Stimulated activated naive CD8-positive, alpha-beta T cell treated with anti-CD3 and anti-CD28 coated beads, Interleukin-15, Interleukin-2, amounts not matched to agents 100 ng/mL and 50 ng/mL, for 24 hours (primary cell): Measurements from ENCODE around the gene CCL1.
"Not testable (repeated sequence)": the region's sequence is repeated elsewhere in the genome, so short reads cannot be mapped to it uniquely, and the experiment has no call there.

ENCODE experiments used
- H3K27ac Mint-ChIP-seq: one replicate; pipeline ENCODE4 v1.8.0; 2021; ENCODE audit warnings: mild to moderate bottlenecking, mixed read lengths
- H3K27me3 Mint-ChIP-seq: one replicate; pipeline ENCODE4 v1.8.0; 2021; ENCODE audit warnings: mixed read lengths
- H3K36me3 Mint-ChIP-seq: one replicate; pipeline ENCODE4 v1.8.0; 2021; ENCODE audit warnings: low read depth, mixed read lengths
- H3K4me1 Mint-ChIP-seq: one replicate; pipeline ENCODE4 v1.8.0; 2021; ENCODE audit warnings: low read depth, mixed read lengths
- H3K4me3 Mint-ChIP-seq: one replicate; pipeline ENCODE4 v1.8.0; 2021; ENCODE audit warnings: mild to moderate bottlenecking, mixed read lengths
- H3K9me3 Mint-ChIP-seq: one replicate; pipeline ENCODE4 v1.8.0; 2021; ENCODE audit warnings: mixed read lengths

The CCL1 gene

DNA sequence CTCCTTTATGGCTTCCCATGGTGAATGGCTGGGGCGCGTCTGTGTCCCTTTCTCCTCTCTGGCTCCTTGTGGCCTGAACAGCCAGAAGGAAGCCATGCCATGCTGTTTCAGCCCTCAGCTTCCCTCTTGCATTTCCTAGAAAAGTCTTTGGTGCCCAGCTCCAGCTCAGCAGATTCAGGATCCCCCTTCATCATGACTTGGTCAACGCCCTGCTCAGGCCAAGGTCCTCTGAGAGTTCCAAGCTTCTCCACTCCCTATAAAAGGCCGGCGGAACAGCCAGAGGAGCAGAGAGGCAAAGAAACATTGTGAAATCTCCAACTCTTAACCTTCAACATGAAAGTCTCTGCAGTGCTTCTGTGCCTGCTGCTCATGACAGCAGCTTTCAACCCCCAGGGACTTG, 6.8 kb downstream of the CCL1 start, which contains the start of gene CCL13:
Gene CCL13, plus strand, starts transcription at position 287 of the 400 bp plus-strand sequence. Its CDS starts 47 bp downstream, at position 334.
- Mint-ChIP-seq H3K9me3 (no peaks in the 10 kb centered on the region), H3K27me3 (peaks cover 14% of the 10 kb centered on the region), H3K4me1 (peaks cover 5% of the 10 kb centered on the region), H3K27ac (no peak within 1 kb of the TSS), H3K36me3 (no peaks in the 10 kb centered on the region), H3K4me3 (no peak within 1 kb of the TSS)

DNA sequence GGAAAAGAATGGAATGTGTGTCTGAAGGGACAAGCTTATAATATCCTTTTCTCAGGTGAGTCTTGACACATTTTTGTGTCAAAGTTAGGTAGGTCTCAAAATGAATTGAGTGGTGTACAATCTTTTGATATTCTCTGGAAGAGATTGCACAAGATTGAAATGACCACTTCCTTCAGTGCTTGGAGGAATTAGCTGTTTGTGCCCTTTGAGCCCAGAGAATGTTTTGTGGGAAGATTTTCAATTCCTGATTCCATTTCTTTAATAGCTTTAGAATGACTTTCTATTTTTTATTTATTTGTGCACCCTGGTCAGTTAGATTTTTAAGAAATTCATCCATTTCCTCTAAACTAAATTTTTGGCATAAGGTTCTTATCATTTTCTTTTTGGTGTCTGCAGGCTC, 8.4 kb downstream of the CCL1 start:
- Mint-ChIP-seq H3K27ac (no peak overlapping the region), H3K9me3 (no peaks in the 10 kb centered on the region), H3K4me1 (no peaks in the 10 kb centered on the region), H3K27me3 (peaks cover 14% of the 10 kb centered on the region), H3K36me3 (no peaks in the 10 kb centered on the region), H3K4me3 (no peak overlapping the region)

DNA sequence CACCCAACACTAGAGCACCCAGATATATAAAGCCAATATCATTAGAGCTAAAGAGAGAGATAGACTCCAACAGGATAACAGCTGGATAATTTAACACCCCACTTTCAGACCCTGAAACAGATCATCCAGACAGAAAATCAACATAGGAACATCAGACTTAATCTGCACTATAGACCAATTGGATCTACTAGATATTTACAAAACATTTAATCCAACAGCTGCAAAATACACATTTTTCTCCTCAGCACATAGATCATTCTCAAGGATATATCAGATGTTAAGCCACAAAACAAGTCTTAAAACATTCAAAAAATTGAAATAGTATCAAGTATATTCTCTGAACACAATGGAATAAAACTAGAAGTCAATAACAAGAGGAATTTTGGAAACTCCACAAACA, 10.8 kb downstream of the CCL1 start:
- H3K4me1 Mint-ChIP-seq, result no peaks in the 10 kb centered on the region
- H3K4me3 Mint-ChIP-seq, result no peak overlapping the region
- peaks cover 19% of the 10 kb centered on the region for H3K27me3 Mint-ChIP-seq
- no peaks in the 10 kb centered on the region for H3K9me3 Mint-ChIP-seq
- H3K36me3 Mint-ChIP-seq, result no peaks in the 10 kb centered on the region
- H3K27ac Mint-ChIP-seq, result no peak overlapping the region

DNA sequence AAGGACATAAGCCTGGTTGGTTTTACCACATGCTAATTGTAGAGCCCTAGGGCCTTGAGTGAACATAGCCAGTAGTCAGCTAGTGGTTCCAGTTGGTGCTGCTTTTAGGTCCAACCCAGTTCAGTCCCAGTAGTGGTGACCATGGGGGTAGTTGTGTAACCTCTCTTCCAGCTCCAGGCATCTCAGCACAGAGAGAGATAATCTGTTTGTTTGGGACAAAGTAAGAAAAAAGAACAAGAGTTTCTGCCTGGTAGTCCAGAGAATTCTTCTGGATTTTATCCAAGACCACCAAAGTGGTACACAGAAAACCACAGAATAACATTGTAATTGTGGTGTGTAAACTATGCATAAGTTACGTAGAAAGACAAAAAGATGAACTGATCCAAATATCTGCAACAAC, 11.9 kb downstream of the CCL1 start:
- Mint-ChIP-seq H3K27me3 (peaks cover 22% of the 10 kb centered on the region), H3K36me3 (no peaks in the 10 kb centered on the region), H3K4me1 (no peaks in the 10 kb centered on the region), H3K4me3 (no peak overlapping the region), H3K27ac (no peak overlapping the region), H3K9me3 (no peaks in the 10 kb centered on the region)

DNA sequence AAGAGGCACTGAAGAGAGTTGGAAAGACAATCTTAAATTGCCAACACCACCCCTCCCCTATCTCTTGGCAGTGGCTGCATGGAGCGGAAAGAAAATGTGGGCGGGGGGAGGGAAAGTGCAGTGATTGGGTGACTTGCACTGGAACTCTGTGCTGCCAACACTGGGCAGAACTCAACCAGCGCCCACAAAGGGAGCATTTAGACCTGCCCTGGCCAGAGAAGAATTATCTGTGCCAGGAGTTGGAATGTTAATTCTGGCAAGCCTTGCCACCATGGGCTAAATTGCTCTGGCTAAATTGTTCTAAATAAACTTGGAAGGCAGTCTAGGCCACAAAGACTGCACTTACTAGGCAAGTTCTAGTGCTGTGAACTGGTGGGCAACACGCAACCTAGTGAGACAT, 13.3 kb downstream of the CCL1 start:
- Mint-ChIP-seq H3K9me3 (no peaks in the 10 kb centered on the region), H3K4me1 (no peaks in the 10 kb centered on the region), H3K4me3 (no peak overlapping the region), H3K36me3 (no peaks in the 10 kb centered on the region), H3K27ac (no peak overlapping the region), H3K27me3 (peaks cover 24% of the 10 kb centered on the region)

DNA sequence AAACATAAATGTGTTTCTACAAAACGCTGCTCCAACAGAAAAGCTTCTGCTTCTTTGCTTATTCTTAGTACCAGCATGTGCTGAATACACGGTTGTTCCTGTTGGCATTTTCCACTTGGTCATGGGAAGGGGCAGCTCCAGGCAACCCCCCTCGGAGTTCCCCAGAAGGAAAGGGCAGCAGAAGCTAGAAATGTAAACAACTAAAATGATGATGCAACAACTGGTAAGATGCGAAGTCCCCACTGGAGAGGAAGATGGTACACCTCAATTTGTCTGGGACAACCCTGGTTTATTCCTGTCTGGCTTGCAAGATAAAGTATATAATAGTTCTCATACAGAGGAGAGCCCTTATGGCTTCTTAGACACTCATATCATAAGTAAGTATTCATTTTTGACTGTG, 16.0 kb downstream of the CCL1 start:
- no peak overlapping the region for H3K4me3 Mint-ChIP-seq
- no peaks in the 10 kb centered on the region for H3K36me3 Mint-ChIP-seq
- H3K4me1 Mint-ChIP-seq, result no peaks in the 10 kb centered on the region
- no peaks in the 10 kb centered on the region for H3K9me3 Mint-ChIP-seq
- no peak overlapping the region for H3K27ac Mint-ChIP-seq
- peaks cover 37% of the 10 kb centered on the region for H3K27me3 Mint-ChIP-seq

DNA sequence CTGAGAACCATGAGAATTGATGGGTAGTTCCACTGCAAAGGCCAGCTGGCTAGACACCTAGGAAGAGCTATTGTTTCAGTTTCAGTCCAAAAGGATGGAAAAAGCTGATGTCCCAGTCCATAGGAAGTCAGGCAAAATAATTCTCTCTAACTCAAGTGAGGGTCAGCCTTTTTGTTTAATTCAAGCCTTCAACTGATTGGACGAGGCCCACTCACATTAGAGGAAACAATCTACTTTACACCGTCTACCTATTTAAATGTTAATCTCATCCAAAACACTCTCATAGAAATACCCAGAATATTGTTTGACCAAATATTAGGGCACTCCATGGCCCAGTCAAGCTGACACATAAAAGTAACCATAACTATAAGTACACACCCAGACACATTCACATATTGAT, 21.1 kb downstream of the CCL1 start:
- Mint-ChIP-seq H3K9me3 (no peaks in the 10 kb centered on the region), H3K4me1 (no peaks in the 10 kb centered on the region), H3K27me3 (peaks cover 56% of the 10 kb centered on the region), H3K27ac (no peak overlapping the region), H3K36me3 (no peaks in the 10 kb centered on the region), H3K4me3 (no peak overlapping the region)

DNA sequence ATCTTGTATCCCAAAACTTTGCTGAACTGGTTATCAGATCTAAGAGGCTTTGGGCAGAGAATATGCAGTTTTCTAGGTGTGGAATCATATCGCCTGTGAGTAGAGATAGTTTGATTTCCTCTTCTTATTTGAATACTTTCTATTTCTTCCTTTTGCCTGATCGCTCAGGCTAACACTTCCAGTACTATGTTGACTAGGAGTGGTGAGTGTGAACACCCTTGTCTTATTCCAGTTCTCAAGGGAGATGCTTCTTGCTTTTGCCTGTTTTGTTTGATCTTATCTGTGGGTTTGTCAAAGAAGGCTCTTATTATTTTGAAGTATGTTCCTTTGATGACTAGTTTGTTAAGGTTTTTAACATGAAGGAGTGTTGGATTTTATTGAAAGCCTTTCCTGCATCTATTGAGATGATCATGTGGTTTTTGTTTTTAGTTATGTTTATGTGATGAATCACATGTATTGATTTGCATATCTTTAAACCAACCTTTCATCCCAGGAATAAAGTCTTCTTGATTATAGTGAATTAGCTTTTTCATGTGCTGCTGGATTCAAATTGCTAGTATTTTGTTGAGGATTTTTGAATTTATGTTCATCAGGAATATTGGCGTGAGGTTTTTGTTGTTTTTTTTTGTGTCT, 23.8 kb downstream of the CCL1 start:
- Mint-ChIP-seq H3K9me3 (no peaks in the 10 kb centered on the region), H3K27me3 (peaks cover 65% of the 10 kb centered on the region), H3K4me1 (no peaks in the 10 kb centered on the region), H3K4me3 (no peak overlapping the region), H3K36me3 (no peaks in the 10 kb centered on the region), H3K27ac (no peak overlapping the region)

DNA sequence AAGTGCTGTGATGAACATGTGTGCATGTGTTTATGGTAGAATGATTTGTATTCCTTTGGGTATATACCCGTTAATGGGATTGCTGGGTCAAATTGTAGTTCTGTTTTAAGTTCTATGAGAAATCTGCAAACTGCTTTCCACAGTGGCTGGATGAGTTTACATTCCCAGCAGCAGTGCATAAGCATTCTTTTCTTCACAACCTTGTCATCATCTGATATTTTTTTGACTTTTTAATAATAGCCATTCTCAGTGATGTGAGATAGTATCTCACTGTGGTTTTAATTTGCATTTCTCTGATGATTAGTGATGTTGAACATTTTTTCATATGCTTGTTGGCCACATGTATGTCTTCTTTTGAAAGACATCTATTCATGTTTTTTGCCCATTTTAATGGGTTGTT, 25.3 kb downstream of the CCL1 start:
- no peak overlapping the region for H3K4me3 Mint-ChIP-seq
- H3K27me3 Mint-ChIP-seq, result peaks cover 53% of the 10 kb centered on the region
- H3K4me1 Mint-ChIP-seq, result no peaks in the 10 kb centered on the region

DNA sequence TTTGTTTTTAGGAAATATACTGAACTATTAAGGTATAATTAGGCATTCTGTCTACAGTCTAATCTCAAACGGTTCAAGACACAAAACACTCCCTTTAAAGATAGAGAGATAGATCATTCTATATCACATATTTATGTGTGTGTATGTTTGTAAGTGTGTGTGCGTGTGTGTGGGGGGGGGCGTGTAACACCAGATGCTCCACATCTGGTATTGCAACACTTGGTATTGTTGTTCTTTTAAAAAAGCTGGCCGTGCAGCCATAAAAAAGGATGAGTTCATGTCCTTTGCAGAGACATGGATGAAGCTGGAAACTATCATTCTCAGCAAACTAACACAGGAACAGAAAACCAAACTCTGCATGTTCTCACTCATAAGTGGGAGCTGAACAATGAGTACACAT, 35.5 kb downstream of the CCL1 start:
- Mint-ChIP-seq H3K9me3 (peaks cover 19% of the 10 kb centered on the region), H3K27me3 (peaks cover 28% of the 10 kb centered on the region)
- not testable (repeated sequence) for H3K4me3 Mint-ChIP-seq, H3K36me3 Mint-ChIP-seq, H3K4me1 Mint-ChIP-seq, H3K27ac Mint-ChIP-seq

More for the DNA sequence above, 25.3 kb downstream of the CCL1 start:
- H3K9me3 Mint-ChIP-seq, result no peaks in the 10 kb centered on the region
- no peaks in the 10 kb centered on the region for H3K36me3 Mint-ChIP-seq
- H3K27ac Mint-ChIP-seq, result no peak overlapping the region

DNA sequence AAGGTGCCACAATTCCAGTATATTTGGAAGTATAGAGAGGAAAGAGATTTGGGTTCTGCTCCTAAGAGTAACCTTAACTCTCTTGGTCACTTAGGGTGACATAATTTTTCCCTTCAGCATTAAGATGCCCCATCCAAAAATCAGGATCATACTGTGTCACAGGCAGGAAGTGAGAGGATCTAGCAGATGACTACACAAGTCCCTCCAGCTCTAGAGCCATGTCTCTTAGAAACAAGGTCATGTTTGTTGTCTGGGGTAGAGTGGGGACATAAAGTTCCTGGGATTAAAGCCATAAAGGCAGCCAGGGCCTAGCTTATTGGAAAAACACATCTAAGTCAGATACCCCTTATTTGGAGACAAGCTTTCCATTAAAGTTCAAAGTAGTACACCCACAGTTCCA, 41.1 kb downstream of the CCL1 start:
- Mint-ChIP-seq H3K9me3 (peaks cover 19% of the 10 kb centered on the region), H3K4me1 (no peaks in the 10 kb centered on the region), H3K27me3 (peaks cover 33% of the 10 kb centered on the region), H3K4me3 (no peak overlapping the region), H3K36me3 (no peaks in the 10 kb centered on the region), H3K27ac (no peak overlapping the region)

DNA sequence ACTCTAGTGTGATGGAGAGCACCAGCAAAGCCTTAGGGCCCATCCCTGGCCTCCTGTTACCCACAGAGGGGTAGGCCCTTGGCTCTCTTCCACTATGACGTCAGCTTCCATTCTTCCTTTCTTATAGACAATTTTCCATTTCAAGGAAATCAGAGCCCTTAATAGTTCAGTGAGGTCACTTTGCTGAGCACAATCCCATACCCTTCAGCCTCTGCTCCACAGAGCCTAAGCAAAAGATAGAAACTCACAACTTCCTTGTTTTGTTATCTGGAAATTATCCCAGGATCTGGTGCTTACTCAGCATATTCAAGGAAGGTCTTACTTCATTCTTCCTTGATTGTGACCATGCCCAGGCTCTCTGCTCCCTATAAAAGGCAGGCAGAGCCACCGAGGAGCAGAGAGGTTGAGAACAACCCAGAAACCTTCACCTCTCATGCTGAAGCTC, 44.0 kb downstream of the CCL1 start, which contains the start of gene CCL8:
Gene CCL8, plus strand, starts transcription at position 397 of the 445 bp plus-strand sequence. CDS start 67 bp downstream, outside the sequence.
- no peaks in the 10 kb centered on the region for H3K4me1 Mint-ChIP-seq
- H3K4me3 Mint-ChIP-seq, result no peak within 1 kb of the TSS
- peaks cover 4% of the 10 kb centered on the region for H3K9me3 Mint-ChIP-seq
- no peaks in the 10 kb centered on the region for H3K36me3 Mint-ChIP-seq
- no peak within 1 kb of the TSS for H3K27ac Mint-ChIP-seq
- H3K27me3 Mint-ChIP-seq, result peaks cover 34% of the 10 kb centered on the region

DNA sequence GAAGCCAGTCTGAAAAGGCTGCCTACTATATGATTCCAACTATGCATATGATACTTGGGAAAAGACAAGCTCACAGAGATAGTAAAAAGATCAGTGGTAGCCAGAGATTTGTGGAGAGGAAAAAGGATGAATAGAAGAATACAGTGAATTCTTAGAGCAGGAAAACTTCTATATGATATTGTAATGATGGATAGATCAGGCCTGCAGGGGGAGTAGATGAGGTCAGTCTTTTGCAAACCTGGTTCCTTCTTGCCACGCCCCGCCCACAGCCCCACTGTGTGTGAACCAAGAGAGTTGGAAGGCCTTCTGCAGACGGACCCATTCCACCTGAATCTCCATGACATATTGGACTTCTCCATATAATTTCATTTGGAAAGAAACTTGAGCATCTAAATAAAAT, 44.6 kb downstream of the CCL1 start:
- Mint-ChIP-seq H3K4me3 (no peak overlapping the region), H3K27ac (no peak overlapping the region), H3K4me1 (no peaks in the 10 kb centered on the region), H3K9me3 (no peaks in the 10 kb centered on the region), H3K27me3 (peaks cover 35% of the 10 kb centered on the region), H3K36me3 (no peaks in the 10 kb centered on the region)

DNA sequence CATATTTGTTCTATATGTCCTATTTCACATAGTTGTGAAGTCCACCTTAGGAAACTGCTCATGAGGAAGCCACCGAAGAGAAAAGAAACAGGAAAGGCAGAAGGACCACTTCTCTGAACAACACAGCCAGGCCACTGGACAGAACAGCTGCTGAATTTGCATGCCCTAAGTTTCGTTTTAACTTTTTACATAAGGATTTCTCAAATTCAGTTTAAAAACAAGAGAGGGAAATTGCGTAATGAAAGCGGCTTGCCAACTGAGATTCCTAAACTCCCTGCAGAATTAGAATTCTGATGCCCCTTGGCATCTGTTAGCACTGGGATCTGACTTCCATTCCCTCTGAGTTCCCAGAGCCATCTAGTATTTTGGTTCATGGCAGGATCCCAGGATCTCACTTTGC, 48.8 kb downstream of the CCL1 start:
- Mint-ChIP-seq H3K4me3 (no peak overlapping the region), H3K4me1 (no peaks in the 10 kb centered on the region), H3K9me3 (no peaks in the 10 kb centered on the region), H3K27ac (no peak overlapping the region), H3K36me3 (no peaks in the 10 kb centered on the region), H3K27me3 (peaks cover 32% of the 10 kb centered on the region)

DNA sequence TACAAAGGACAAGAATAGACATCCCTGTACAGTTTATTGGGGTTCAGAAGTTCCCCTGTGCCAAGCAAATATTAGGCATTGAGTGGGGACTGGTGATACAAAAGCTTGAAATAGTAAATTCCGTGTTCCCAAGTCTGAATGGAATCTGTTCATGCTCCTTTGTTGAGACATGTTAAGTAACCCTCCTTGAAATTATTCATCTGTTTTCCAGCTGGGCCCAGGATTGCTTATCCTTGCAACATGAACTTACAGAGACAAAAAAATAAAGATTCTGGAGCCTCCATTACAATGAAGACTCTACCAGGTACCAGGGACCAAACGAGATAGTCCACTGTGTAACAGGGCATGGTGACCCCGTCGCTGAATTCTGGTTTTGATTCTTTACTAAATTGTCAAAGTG, 49.9 kb downstream of the CCL1 start:
- Mint-ChIP-seq H3K9me3 (no peaks in the 10 kb centered on the region), H3K36me3 (no peaks in the 10 kb centered on the region), H3K4me3 (no peak overlapping the region), H3K27me3 (peaks cover 33% of the 10 kb centered on the region), H3K27ac (no peak overlapping the region), H3K4me1 (no peaks in the 10 kb centered on the region)

DNA sequence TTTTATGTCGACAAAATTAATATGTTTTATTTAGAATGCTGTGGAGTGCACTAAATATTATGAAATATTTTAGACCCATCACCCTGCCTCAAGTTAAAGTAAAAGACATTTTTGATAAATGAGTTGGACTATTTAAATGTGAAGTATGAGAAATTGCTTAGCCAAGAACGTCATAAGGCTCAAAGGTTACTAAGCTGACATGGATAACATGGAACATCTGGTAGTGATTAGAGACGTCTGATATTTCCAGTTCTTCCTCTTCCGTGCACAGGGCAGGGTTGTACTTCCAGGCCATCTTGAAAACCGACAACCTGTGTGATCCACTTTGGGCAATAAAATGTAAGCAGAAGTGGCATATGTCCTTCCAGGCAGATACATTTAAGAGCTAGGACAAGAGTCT, 51.0 kb downstream of the CCL1 start:
- no peak overlapping the region for H3K4me3 Mint-ChIP-seq
- H3K9me3 Mint-ChIP-seq, result no peaks in the 10 kb centered on the region
- H3K36me3 Mint-ChIP-seq, result no peaks in the 10 kb centered on the region
- H3K27me3 Mint-ChIP-seq, result peaks cover 31% of the 10 kb centered on the region
- no peak overlapping the region for H3K27ac Mint-ChIP-seq
- peaks cover 3% of the 10 kb centered on the region for H3K4me1 Mint-ChIP-seq
